Esophagus squamous epithelium (tissue), 4 donors: Measurements from ENCODE around the gene CFAP77.

ENCODE experiments used
- CTCF ChIP-seq, 6 experiments: fragments of 450-650 bp in 4 of 6; fragments of 200-600 bp in 2 of 6; sonication (generic) in 2 of 6; IDR thresholded peaks; one replicate each; pipeline ENCODE4 v1.5.1; 2016 to 2019; ENCODE audit warnings: antibody characterized with exemption in 6 of 6, mild to moderate bottlenecking in 4 of 6, moderate library complexity in 4 of 6
- POLR2A ChIP-seq, 4 donors: fragments of 450-650 bp; IDR thresholded peaks; one replicate each; pipeline ENCODE4 v1.6.1; 2017; ENCODE audit warnings: antibody characterized with exemption in 4 of 4, mild to moderate bottlenecking in 4 of 4, moderate library complexity in 3 of 4

GRCh38 chr9:132472599-132472998, 62.6 kb downstream of the CFAP77 start:
- TF ChIP-seq CTCF (IDR thresholded peaks at IDR 0.05) (no peak), POLR2A (IDR thresholded peaks at IDR 0.05) (no peak)
